GM12891 (cell line): ENCODE results near the gene RRAGC.
"Not testable (repeated sequence)": the region's sequence is repeated elsewhere in the genome, so short reads cannot be mapped to it uniquely, and the experiment has no call there.

Experiments used
- DNase-seq: peaks from one replicate; pipeline ENCODE4 v3.0.0; 2011; ENCODE audit warnings: low spot score; ENCODE audit not compliant: insufficient read length
- FAIRE-seq: peaks from 2 replicates; lab custom pipeline; 2011; peaks lifted over from hg19 to GRCh38; lab: Jason Lieb, UNC
- PAX5 ChIP-seq: IDR thresholded peaks from 2 replicates; pipeline ENCODE4 v1.6.1; 2011; ENCODE audit warnings: low read length, moderate library complexity, mild to moderate bottlenecking; ENCODE audit not compliant: insufficient read depth, severe bottlenecking
- POLR2A ChIP-seq: IDR thresholded peaks from 2 replicates; pipeline ENCODE4 v1.6.1; 2011; ENCODE audit warnings: low read depth, low read length, control low read depth
- POLR2AphosphoS5 ChIP-seq: IDR thresholded peaks from 2 replicates; pipeline ENCODE4 v1.6.1; 2011; ENCODE audit warnings: low read depth, low read length, control low read depth
- POU2F2 ChIP-seq: IDR thresholded peaks from 2 replicates; pipeline ENCODE4 v1.6.1; 2011; ENCODE audit warnings: low read depth, mild to moderate bottlenecking, control low read depth, low read length, moderate library complexity
- SPI1 ChIP-seq: IDR thresholded peaks from 2 replicates; pipeline ENCODE4 v1.6.1; 2011; ENCODE audit warnings: low read depth, low read length, control low read depth
- TAF1 ChIP-seq: IDR thresholded peaks from 2 replicates; pipeline ENCODE4 v1.6.1; 2011; ENCODE audit warnings: low read depth, low read length, control low read depth

Gene RRAGC

GRCh38 chr1:38865112-38865715 lies 5.6 kb upstream of the RRAGC start:
- DNase-seq (no peak), FAIRE-seq (no peak)
- TF ChIP-seq TAF1: no peak
- TF ChIP-seq SPI1: no peak
- TF ChIP-seq POU2F2: no peak

- no peak for FAIRE-seq
- DNase-seq: no peak
- TF ChIP-seq TAF1 (no peak), PAX5 (no peak), POLR2AphosphoS5 (no peak), SPI1 (no peak)
Measured at GRCh38 chr1:38860454-38860795, 853 bp upstream of the RRAGC start.

- DNase-seq (no peak), FAIRE-seq (peak; percentile 72)
- no peak for TF ChIP-seq POLR2A
- TF ChIP-seq POLR2AphosphoS5: no peak
- TF ChIP-seq PAX5: no peak
- TF ChIP-seq TAF1: no peak
- TF ChIP-seq SPI1: no peak
- no peak for TF ChIP-seq POU2F2
Measured at GRCh38 chr1:38858833-38859560, 575 bp downstream of the RRAGC start.

GRCh38 chr1:38852780-38853179 lies 6.8 kb downstream of the RRAGC start:
- FAIRE-seq (no peak), DNase-seq (no peak)
- no peak for TF ChIP-seq POU2F2
- peak; percentile 29; the same call in 1 of the 2 replicates for TF ChIP-seq SPI1

GRCh38 chr1:38848071-38848470 lies 11.5 kb downstream of the RRAGC start:
- peak; percentile 26 for FAIRE-seq

GRCh38 chr1:38846210-38846609 lies 13.4 kb downstream of the RRAGC start:
- DNase-seq (no peak), FAIRE-seq (no peak)
- TF ChIP-seq PAX5: no peak
- TF ChIP-seq TAF1: no peak
- TF ChIP-seq POLR2A: no peak
- no peak for TF ChIP-seq POU2F2
- TF ChIP-seq SPI1: no peak
- no peak for TF ChIP-seq POLR2AphosphoS5

More at GRCh38 chr1:38848071-38848470, 11.5 kb downstream of the RRAGC start:
- TF ChIP-seq POLR2A (no peak), SPI1 (no peak), POLR2AphosphoS5 (no peak), TAF1 (no peak)
- DNase-seq: no peak

GRCh38 chr1:38845088-38845487 lies 14.5 kb downstream of the RRAGC start:
- DNase-seq, FAIRE-seq: not testable (repeated sequence)

GRCh38 chr1:38840281-38840680 lies 19.3 kb downstream of the RRAGC start:
- no peak for DNase-seq
- FAIRE-seq: peak; percentile 5
- TF ChIP-seq TAF1 (no peak), PAX5 (no peak), POU2F2 (no peak)

- DNase-seq (no peak), FAIRE-seq (no peak)
- TF ChIP-seq POLR2A (no peak), TAF1 (no peak), POU2F2 (no peak), SPI1 (no peak), PAX5 (no peak), POLR2AphosphoS5 (no peak)
Measured at GRCh38 chr1:38839363-38839762, 20.2 kb downstream of the RRAGC start.

GRCh38 chr1:38836316-38836715 lies 23.3 kb downstream of the RRAGC start:
- FAIRE-seq, DNase-seq: not testable (repeated sequence)

GRCh38 chr1:38834937-38835827 lies 24.4 kb downstream of the RRAGC start:
- peak; percentile 97 for FAIRE-seq
- TF ChIP-seq PAX5 (no peak), SPI1 (no peak), POLR2AphosphoS5 (no peak), POU2F2 (no peak), TAF1 (no peak), POLR2A (no peak)

More at GRCh38 chr1:38834937-38835827, 24.4 kb downstream of the RRAGC start:
- peak; percentile 52 for DNase-seq
